H1 (cell line): ENCODE data around the gene CRYBB3.

Source experiments
- CBX8 ChIP-seq: fragments of 300-800, 300-1000 bp; sonication (generic); IDR thresholded peaks from 2 replicates; pipeline ENCODE4 v1.7.1; 2016; ENCODE audit warnings: low read depth, low read length, borderline replicate concordance
- CTCF ChIP-seq, 3 experiments: IDR thresholded peaks; 1 replicate in 2 of 3; 2 replicates in 1 of 3; pipeline versions ENCODE4 v1.5.1 to v1.6.1; 2011; ENCODE audit warnings: low read length in 3 of 3, mild to moderate bottlenecking in 3 of 3, inconsistent platforms in 2 of 3, low read depth in 1 of 3, moderate library complexity in 1 of 3; ENCODE audit not compliant: insufficient read depth in 1 of 3; ENCODE audit errors: control extremely low read depth in 1 of 3
- EGR1 ChIP-seq: IDR thresholded peaks from 2 replicates; pipeline ENCODE4 v1.6.1; 2011; ENCODE audit warnings: low read depth, low read length, borderline replicate concordance
- EZH2 ChIP-seq: fragments of 200-600 bp; sonication (generic); IDR thresholded peaks from 2 replicates; pipeline ENCODE4 v1.7.1; 2012; ENCODE audit warnings: low read depth, mild to moderate bottlenecking, moderate library complexity, low read length, inconsistent platforms; ENCODE audit not compliant: severe bottlenecking
- POLR2A ChIP-seq, 2 experiments: IDR thresholded peaks; 1 replicate in 1 of 2; 2 replicates in 1 of 2; pipeline ENCODE4 v1.6.1; 2011; ENCODE audit warnings: low read depth in 2 of 2, low read length in 2 of 2, mild to moderate bottlenecking in 2 of 2; ENCODE audit errors: control extremely low read depth in 1 of 2
- POLR2AphosphoS5 ChIP-seq: IDR thresholded peaks from 2 replicates; pipeline ENCODE4 v1.6.1; 2011; ENCODE audit warnings: low read depth, low read length
- SP1 ChIP-seq: IDR thresholded peaks from 2 replicates; pipeline ENCODE4 v1.6.1; 2011; ENCODE audit warnings: low read depth, low read length
- SUZ12 ChIP-seq: fragments of 200-600 bp; sonication (generic); IDR thresholded peaks from 2 replicates; pipeline ENCODE4 v1.6.1; 2012; ENCODE audit warnings: mild to moderate bottlenecking, inconsistent platforms, low read length, moderate library complexity, mixed read lengths
- TF ChIP-seq, protein P1 (sequence below): IDR thresholded peaks from 2 replicates; pipeline ENCODE4 v1.6.1; 2012; ENCODE audit warnings: inconsistent platforms

DNA sequence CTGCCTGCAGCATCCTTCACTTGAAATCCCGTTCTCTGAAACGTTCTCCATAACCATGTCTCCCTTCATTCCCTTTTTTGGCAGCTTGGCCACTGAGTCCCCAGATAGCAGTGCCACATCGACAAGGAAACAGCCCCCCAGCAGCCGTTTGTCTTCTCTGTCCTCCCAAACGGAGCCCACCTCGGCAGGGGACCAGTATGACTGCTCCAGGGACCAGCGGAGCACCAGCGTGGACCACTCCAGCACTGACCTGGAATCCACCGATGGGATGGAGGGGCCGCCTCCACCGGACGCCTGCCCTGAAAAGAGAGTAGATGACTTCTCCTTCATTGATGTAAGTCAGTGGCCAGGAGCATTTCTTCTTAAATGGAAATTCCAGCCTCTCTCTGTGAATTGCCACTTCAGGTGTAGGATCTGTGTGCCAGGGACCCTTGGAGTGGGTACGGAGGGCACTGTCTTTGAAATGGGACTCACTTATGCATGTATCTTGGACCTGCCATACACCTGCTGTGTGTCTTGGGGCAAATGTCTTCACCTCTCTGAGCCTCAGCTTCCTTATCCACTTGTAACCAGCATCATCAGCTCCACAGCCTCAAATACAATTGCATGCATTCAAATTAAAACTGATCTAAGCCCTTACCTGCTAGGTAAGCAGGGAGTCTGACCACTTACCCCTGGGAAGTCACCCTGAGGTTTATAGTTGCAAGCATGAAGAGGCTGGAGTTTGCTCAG is 25.3 kb upstream of the CRYBB3 start:
- TF ChIP-seq CBX8 (no peak), POLR2A (IDR thresholded peaks at IDR 0.05; ENCODE audit: control extremely low read depth in 1 of 2, low read depth in 2 of 2, low read length in 2 of 2) (no peak), EZH2 (no peak), EGR1 (no peak), CTCF (IDR thresholded peaks at IDR 0.05; ENCODE audit: control extremely low read depth in 1 of 3, insufficient read depth in 1 of 3, low read depth in 1 of 3, low read length in 3 of 3) (no peak), POLR2AphosphoS5 (no peak), SUZ12 (no peak), SP1 (no peak)
- TF ChIP-seq, protein P1, sequence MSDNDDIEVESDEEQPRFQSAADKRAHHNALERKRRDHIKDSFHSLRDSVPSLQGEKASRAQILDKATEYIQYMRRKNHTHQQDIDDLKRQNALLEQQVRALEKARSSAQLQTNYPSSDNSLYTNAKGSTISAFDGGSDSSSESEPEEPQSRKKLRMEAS, result no peak
